BLaER1 treated with 17β-estradiol and CSF1 and Interleukin-3, amounts not matched to agents 10 nM and 100 nM (cell line): Measurements from ENCODE around the gene ALKBH6.

ENCODE experiments used
- H3K27ac ChIP-seq, 11 experiments: shearing (Covaris generic); formaldehyde crosslinking; 2 replicates each; pipeline ENCODE4 v1.8.1; 2022
- H3K27me3 ChIP-seq, 11 experiments: shearing (Covaris generic); formaldehyde crosslinking; 2 replicates each; pipeline ENCODE4 v1.8.1; 2022
- H3K36me3 ChIP-seq, 11 experiments: shearing (Covaris generic); formaldehyde crosslinking; 2 replicates each; pipeline ENCODE4 v1.8.1; 2022
- H3K4me1 ChIP-seq, 10 experiments: shearing (Covaris generic); formaldehyde crosslinking; 2 replicates each; pipeline ENCODE4 v1.8.1; 2022
- H3K4me2 ChIP-seq, 11 experiments: shearing (Covaris generic); formaldehyde crosslinking; 2 replicates each; pipeline ENCODE4 v1.8.1; 2022
- H3K4me3 ChIP-seq, 10 experiments: shearing (Covaris generic); formaldehyde crosslinking; 2 replicates each; pipeline ENCODE4 v1.8.1; 2022
- H3K9ac ChIP-seq, 11 experiments: shearing (Covaris generic); formaldehyde crosslinking; 2 replicates each; pipeline ENCODE4 v1.8.1; 2022
- H3K9me3 ChIP-seq, 11 experiments: shearing (Covaris generic); formaldehyde crosslinking; replicated peaks in 1 of 11; 2 replicates each; pipeline ENCODE4 v1.8.1; 2022
- H4K20me1 ChIP-seq, 11 experiments: shearing (Covaris generic); formaldehyde crosslinking; 2 replicates each; pipeline ENCODE4 v1.8.1; 2022
- Cebpa-rat ChIP-seq, 11 experiments: shearing (Covaris generic); IDR thresholded peaks; 2 replicates each; pipeline ENCODE4 v1.8.1; 2022

The ALKBH6 gene

GRCh38 chr19:36032251-36033104, 18.5 kb upstream of the ALKBH6 start, which contains the start of gene CLIP3:
CLIP3 (minus strand) TSS chr19:36032873; CDS start chr19:36032357, 516 bp downstream.
- peaks cover 9 to 28% (median 15%) of the 10 kb centered on the region in 10 experiments; a peak in 19 of 20 replicates for H3K4me1 ChIP-seq
- H3K4me2 ChIP-seq = peak within 1 kb of the TSS; percentile 41 to 68 (median 61)
- H3K27ac ChIP-seq = no peak within 1 kb of the TSS
- no peaks in the 10 kb centered on the region for H4K20me1 ChIP-seq
- no peaks in the 10 kb centered on the region for H3K9me3 ChIP-seq
- peak within 1 kb of the TSS; percentile 31 to 66 (median 56) for H3K4me3 ChIP-seq
- peaks cover 0 to 12% (median 5%) of the 10 kb centered on the region in 11 experiments; a peak in 8 of 22 replicates for H3K36me3 ChIP-seq
- peak within 1 kb of the TSS in 10 of 11 experiments; percentile 28 to 68 (median 47); a peak in 14 of 22 replicates for H3K9ac ChIP-seq
- no peak for TF ChIP-seq Cebpa-rat (IDR thresholded peaks at IDR 0.05)
- H3K27me3 ChIP-seq = no peaks in the 10 kb centered on the region

- H4K20me1 ChIP-seq = no peaks in the 10 kb centered on the region
- H3K27me3 ChIP-seq = no peaks in the 10 kb centered on the region
- H3K27ac ChIP-seq = no peak overlapping the region
- no peak overlapping the region for H3K4me3 ChIP-seq
- H3K9ac ChIP-seq = no peak overlapping the region; a peak in 1 of 22 replicates
- no peak overlapping the region for H3K4me2 ChIP-seq
- no peaks in the 10 kb centered on the region for H3K9me3 ChIP-seq
- no peak for TF ChIP-seq Cebpa-rat (IDR thresholded peaks at IDR 0.05)
- H3K4me1 ChIP-seq = peaks cover 0 to 16% (median 6%) of the 10 kb centered on the region in 10 experiments; a peak in 12 of 20 replicates
- peaks cover 0 to 24% (median 8%) of the 10 kb centered on the region in 11 experiments; a peak in 11 of 22 replicates for H3K36me3 ChIP-seq
Measured at GRCh38 chr19:36031308-36031707, 17.3 kb upstream of the ALKBH6 start.

DNA sequence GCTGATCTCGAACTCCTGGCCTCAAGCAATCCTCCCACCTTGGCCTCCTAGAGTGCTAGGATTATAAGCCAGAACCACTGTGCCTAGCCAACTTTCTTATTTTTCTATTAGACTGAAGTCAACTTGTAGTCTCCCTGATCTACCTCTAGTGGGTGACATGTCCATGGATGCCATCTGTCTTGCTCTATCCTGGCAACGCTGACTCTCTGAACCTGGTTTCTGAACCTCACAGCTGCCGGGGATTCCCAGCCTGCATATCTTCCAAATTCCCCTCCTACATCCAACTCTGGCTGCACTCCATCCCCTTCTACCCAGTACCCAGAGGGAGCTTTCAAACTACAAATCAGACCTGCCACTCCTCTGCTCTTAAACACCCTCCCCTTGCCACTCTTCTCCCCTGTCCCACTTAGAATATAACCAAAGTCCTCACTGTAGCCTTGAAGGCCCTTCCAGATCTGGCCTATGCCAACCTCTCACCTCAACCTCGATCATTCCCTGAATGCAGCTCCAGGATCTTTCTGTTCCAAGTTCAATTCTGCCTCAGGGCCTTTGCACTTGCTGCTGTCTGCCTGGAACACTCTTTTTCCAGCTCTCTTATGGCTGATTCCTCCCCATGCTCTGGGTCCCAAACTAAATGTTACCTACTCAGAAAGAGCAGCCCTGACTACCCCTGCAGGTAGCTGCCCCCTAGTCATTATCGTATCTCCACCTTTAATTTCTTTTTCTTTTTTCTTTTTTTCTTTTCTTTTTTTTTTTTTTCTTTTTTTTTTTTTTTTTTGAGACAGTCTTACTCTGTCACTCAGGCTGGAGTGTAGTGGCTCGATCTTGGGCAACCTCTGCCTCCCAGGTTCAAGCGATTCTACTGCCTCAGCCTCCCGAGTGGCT, 16.5 kb upstream of the ALKBH6 start:
- no peak overlapping the region for H3K27ac ChIP-seq
- H3K36me3 ChIP-seq = peaks cover 0 to 25% (median 8%) of the 10 kb centered on the region in 11 experiments; a peak in 11 of 22 replicates
- H3K27me3 ChIP-seq = no peaks in the 10 kb centered on the region

DNA sequence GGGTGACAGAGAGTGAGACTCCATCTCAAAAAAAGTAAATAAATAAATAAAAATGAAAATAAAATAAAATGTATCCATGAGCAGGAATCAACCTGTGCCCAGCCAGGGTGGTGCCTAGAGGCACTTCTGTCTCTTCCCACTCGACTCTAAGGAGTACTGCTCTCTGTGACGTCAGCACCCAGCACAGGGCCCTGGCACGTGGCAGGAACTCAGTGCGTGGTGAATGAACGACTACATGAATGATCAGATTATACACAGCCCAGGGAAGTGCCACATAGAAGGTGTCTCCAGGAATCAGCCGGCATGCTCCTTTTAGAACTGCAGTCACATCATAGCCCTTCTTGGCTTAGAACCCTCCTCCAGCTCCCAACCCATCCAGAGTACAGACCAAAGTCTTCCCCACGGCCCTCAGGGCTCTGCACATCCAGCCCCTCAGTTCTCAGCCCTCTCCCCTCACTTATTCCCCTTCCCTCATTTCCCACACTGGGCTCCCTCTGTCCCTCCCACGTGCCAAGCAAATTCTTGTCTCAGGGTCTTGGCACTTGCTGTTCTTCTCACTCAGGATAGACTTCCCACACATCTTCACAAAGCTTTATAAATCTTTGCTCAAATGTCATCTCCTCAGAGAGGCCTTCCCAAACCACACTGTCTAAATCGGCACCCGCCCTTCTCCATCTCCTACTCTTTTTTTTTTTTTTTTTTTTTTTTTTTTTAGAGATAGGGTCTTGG, 14.5 kb upstream of the ALKBH6 start:
- H3K27me3 ChIP-seq = no peaks in the 10 kb centered on the region
- no peak overlapping the region for H3K4me2 ChIP-seq
- no peak overlapping the region for H3K9ac ChIP-seq
- no peak overlapping the region for H3K4me3 ChIP-seq
- TF ChIP-seq Cebpa-rat (IDR thresholded peaks at IDR 0.05) = no peak
- no peaks in the 10 kb centered on the region for H3K9me3 ChIP-seq
- H3K27ac ChIP-seq = no peak overlapping the region
- no peaks in the 10 kb centered on the region; a peak in 2 of 22 replicates for H4K20me1 ChIP-seq
- peaks cover 0 to 24% (median 11%) of the 10 kb centered on the region in 11 experiments; a peak in 14 of 22 replicates for H3K36me3 ChIP-seq
- H3K4me1 ChIP-seq = peaks cover 0 to 12% (median 5%) of the 10 kb centered on the region in 10 experiments; a peak in 9 of 20 replicates

More for the DNA sequence above, 16.5 kb upstream of the ALKBH6 start:
- H3K4me2 ChIP-seq = no peak overlapping the region
- H3K4me1 ChIP-seq = peaks cover 0 to 12% (median 5%) of the 10 kb centered on the region in 10 experiments; a peak in 9 of 20 replicates
- H3K9ac ChIP-seq = no peak overlapping the region
- no peak overlapping the region for H3K4me3 ChIP-seq
- no peaks in the 10 kb centered on the region for H3K9me3 ChIP-seq
- H4K20me1 ChIP-seq = no peaks in the 10 kb centered on the region; a peak in 2 of 22 replicates
- TF ChIP-seq Cebpa-rat (IDR thresholded peaks at IDR 0.05) = no peak

- no peak overlapping the region for H3K4me3 ChIP-seq
- peaks cover 0 to 30% (median 17%) of the 10 kb centered on the region in 11 experiments; a peak in 15 of 22 replicates for H3K36me3 ChIP-seq
- no peaks in the 10 kb centered on the region for H3K9me3 ChIP-seq
- no peaks in the 10 kb centered on the region for H3K27me3 ChIP-seq
- no peak overlapping the region for H3K27ac ChIP-seq
- H4K20me1 ChIP-seq = no peaks in the 10 kb centered on the region; a peak in 2 of 22 replicates
- TF ChIP-seq Cebpa-rat (IDR thresholded peaks at IDR 0.05) = no peak
- no peak overlapping the region for H3K9ac ChIP-seq
- H3K4me1 ChIP-seq = peaks cover 0 to 7% (median 1%) of the 10 kb centered on the region in 10 experiments; a peak in 6 of 20 replicates
- H3K4me2 ChIP-seq = no peak overlapping the region
Measured at GRCh38 chr19:36027696-36028095, 13.7 kb upstream of the ALKBH6 start.

GRCh38 chr19:36026091-36026876, 12.3 kb upstream of the ALKBH6 start:
- no peak overlapping the region for H3K4me3 ChIP-seq
- no peaks in the 10 kb centered on the region for H3K4me1 ChIP-seq
- no peaks in the 10 kb centered on the region for H3K27me3 ChIP-seq
- H3K4me2 ChIP-seq = no peak overlapping the region
- no peak overlapping the region for H3K27ac ChIP-seq
- H3K36me3 ChIP-seq = peaks cover 0 to 44% (median 27%) of the 10 kb centered on the region in 11 experiments; a peak in 17 of 22 replicates
- H4K20me1 ChIP-seq = no peaks in the 10 kb centered on the region; a peak in 2 of 22 replicates
- H3K9me3 ChIP-seq = no peaks in the 10 kb centered on the region
- H3K9ac ChIP-seq = no peak overlapping the region
- no peak for TF ChIP-seq Cebpa-rat (IDR thresholded peaks at IDR 0.05)

- Histone ChIP-seq H3K4me1 (no peaks in the 10 kb centered on the region), H3K27me3 (no peaks in the 10 kb centered on the region), H3K9me3 (no peaks in the 10 kb centered on the region), H3K4me2 (no peak overlapping the region), H3K9ac (no peak overlapping the region), H3K27ac (no peak overlapping the region), H3K4me3 (no peak overlapping the region), H3K36me3 (peaks cover 0 to 51% (median 31%) of the 10 kb centered on the region in 11 experiments; a peak in 17 of 22 replicates), H4K20me1 (no peaks in the 10 kb centered on the region; a peak in 2 of 22 replicates)
- no peak for TF ChIP-seq Cebpa-rat (IDR thresholded peaks at IDR 0.05)
Measured at GRCh38 chr19:36025541-36025940, 11.5 kb upstream of the ALKBH6 start.

DNA sequence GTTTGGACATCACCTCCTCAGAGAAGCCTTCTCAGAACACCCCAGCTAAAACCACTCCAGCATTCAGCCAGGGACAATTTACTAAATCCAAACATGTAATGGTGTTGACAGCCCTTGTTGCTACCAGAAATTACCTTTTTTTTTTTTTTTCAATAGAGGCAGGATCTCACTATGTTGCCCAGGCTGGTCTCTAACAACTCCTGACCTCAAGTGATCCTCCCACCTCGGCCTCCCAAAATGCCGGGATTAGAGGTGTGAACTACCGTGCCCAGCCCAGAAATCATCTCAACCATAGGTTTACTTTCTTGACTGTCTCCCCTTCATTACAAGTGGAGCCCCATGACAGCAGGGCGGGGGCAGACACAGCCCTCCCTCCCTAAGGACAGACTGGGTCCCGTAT, 9.4 kb upstream of the ALKBH6 start:
- TF ChIP-seq Cebpa-rat (IDR thresholded peaks at IDR 0.05) = no peak
- Histone ChIP-seq H3K27ac (no peak overlapping the region), H3K4me2 (no peak overlapping the region), H3K4me1 (no peaks in the 10 kb centered on the region), H3K27me3 (no peaks in the 10 kb centered on the region), H3K36me3 (peaks cover 0 to 68% (median 31%) of the 10 kb centered on the region in 11 experiments; a peak in 17 of 22 replicates), H3K9me3 (no peaks in the 10 kb centered on the region), H3K9ac (no peak overlapping the region), H3K4me3 (no peak overlapping the region), H4K20me1 (no peaks in the 10 kb centered on the region; a peak in 2 of 22 replicates)
